Activated T-helper 9 cell treated with anti-CD3 and anti-CD28 coated beads, Interleukin-2, amount 50 U/mL, for 16 hours (primary cell): ENCODE results near the gene ADGRB3.
"Not testable (repeated sequence)": the region's sequence is repeated elsewhere in the genome, so short reads cannot be mapped to it uniquely, and the experiment has no call there.

ENCODE experiments used
- DNase-seq: peaks from one replicate; pipeline ENCODE4 v3.0.0-alpha.2; 2020; ENCODE audit warnings: low read depth

Gene ADGRB3

DNA sequence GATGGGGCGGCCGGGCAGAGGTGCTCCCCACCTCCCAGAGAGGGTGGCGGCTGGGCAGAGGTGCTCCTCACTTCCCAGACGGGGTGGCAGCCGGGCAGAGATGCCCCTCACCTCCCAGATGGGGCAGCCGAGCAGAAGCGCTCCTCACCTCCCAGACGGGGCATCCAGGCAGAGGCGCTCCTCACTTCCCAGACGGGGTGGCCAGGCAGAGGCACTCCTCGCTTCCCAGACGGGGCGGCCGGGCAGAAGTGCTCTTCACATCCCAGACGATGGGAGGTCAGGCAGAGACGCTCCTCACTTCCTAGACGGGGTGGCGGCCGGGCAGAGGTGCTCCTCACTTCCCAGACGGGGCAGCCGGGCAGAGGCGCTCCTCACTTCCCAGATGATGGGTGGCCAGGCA is 798.0 kb downstream of the ADGRB3 start:
- DNase-seq: not testable (repeated sequence)

DNA sequence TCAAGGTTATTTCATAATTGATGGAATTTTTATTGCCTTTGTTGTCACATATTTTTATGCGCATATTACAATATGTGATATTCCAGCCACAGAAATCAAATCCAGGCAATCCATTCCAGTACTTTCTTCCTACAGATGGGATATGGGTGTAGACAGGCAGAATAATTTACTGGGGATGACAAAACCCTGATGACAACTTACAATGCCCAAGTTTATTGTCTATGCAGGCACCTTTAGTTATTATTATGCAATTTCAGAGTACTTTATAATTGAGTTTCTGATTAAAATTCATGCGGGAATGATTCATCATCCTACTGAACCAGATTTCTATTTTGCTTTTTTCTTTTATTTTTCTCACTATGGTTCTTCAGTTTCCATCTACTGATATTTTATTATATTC is 803.0 kb downstream of the ADGRB3 start:
- DNase-seq: no peak
